Right lobe of liver (tissue), 6 donors: ENCODE results near the gene ZNF827. TPM values are rescaled to one million over a fixed set of nuclear protein-coding genes. Genes with fewer than 3 reads are reported as not detected.

Experiments
- ATAC-seq, 4 donors: fragments of 200-7000 bp; cut with Tn5 transposase; one replicate each; pipeline ENCODE4 v1.9.1; 2020; ENCODE audit warnings: mild to moderate bottlenecking in 4 of 4, moderate library complexity in 4 of 4
- DNase-seq, 3 donors: peaks; one replicate each; pipeline ENCODE4 v3.0.0-alpha.2; 2020
- H3K27ac ChIP-seq, 3 donors: fragments of 200-600 bp; one replicate each; pipeline ENCODE4 v1.8.0; 2022
- H3K27me3 ChIP-seq, 2 donors: fragments of 200-600 bp; one replicate each; pipeline ENCODE4 v1.8.0; 2022
- H3K36me3 ChIP-seq, 4 donors: fragments of 200-600 bp; sonication (generic) in 1 of 4; one replicate each; pipeline versions ENCODE4 v1.5.1 to v1.8.0; 2017 to 2022; ENCODE audit warnings: control low read depth in 1 of 4
- H3K4me1 ChIP-seq, 4 donors: fragments of 200-600 bp; sonication (generic) in 1 of 4; one replicate each; pipeline versions ENCODE4 v1.5.1 to v1.8.0; 2017 to 2022; ENCODE audit warnings: control low read depth in 1 of 4
- H3K4me3 ChIP-seq, 3 donors: fragments of 200-600 bp; one replicate each; pipeline ENCODE4 v1.8.0; 2022
- H3K9me3 ChIP-seq, 4 donors: fragments of 200-600 bp; sonication (generic) in 1 of 4; one replicate each; pipeline versions ENCODE4 v1.5.1 to v1.8.0; 2017 to 2022; ENCODE audit warnings: control low read depth in 1 of 4
- CTCF ChIP-seq, 4 donors: fragments of 200-600 bp in 3 of 4; fragments of 450-650 bp in 1 of 4; IDR thresholded peaks; one replicate each; pipeline versions ENCODE4 v1.5.1 to v1.8.0; 2016 to 2022; ENCODE audit warnings: antibody characterized with exemption in 4 of 4, mild to moderate bottlenecking in 2 of 4
- POLR2A ChIP-seq: fragments of 450-650 bp; IDR thresholded peaks from one replicate; pipeline ENCODE4 v1.6.1; 2017; ENCODE audit warnings: antibody characterized with exemption, mild to moderate bottlenecking
- WGBS: methylation state at CpG from one replicate; pipeline ENCODE4 v1.1.6; 2018; ENCODE audit warnings: low coverage, low lambda C conversion rate; ENCODE audit not compliant: insufficient coverage; ENCODE audit errors: missing lambda C conversion rate; 5-methylcytosine and 5-hydroxymethylcytosine counted together
- intact Hi-C, 2 donors: fragments of 100-400 bp; cut with DNase I; formaldehyde crosslinking; loops; one replicate each; pipeline versions ENCODE4 v1.11.2 to v1.14.1; 2022
- total RNA-seq, 6 experiments: library from RNA; depleted of rRNA in 2 of 6; stranded (reverse); fragments of >200 nt in 2 of 6; fragmentation: NEBNext Ultra II Directional in 3 of 6; extraction: Animal tissue kit (Norgen Biotek cat#: 25700) in 3 of 6; gene quantifications; one replicate each; pipeline versions ENCODE4 v1.1.0 to v1.2.4, GENCODE V29; 2016 to 2023
- donor health status: DM: no; HTN: yes; CAD: no.
- donor health status: DM: no; HTN: no; CAD: no.
- donor health status: DM: no; HTN: no; CAD: no.
- donor health status: DM: no; HTN: yes; CAD: no.
- donor health status: DM: no; HTN: yes; CAD: no.

The ZNF827 gene
- total RNA-seq, 6 experiments from 2014 or later = 0.28 to 1.6 (median 0.68) TPM

- Histone ChIP-seq H3K27ac (no peak overlapping the region), H3K27me3 (no peaks in the 10 kb centered on the region), H3K4me3 (no peak overlapping the region), H3K36me3 (no peaks in the 10 kb centered on the region), H3K9me3 (no peaks in the 10 kb centered on the region), H3K4me1 (no peaks in the 10 kb centered on the region)
- WGBS = 100% methylated on average over 2 of the region's 3 CpGs
- TF ChIP-seq POLR2A = no peak
- TF ChIP-seq CTCF (IDR thresholded peaks at IDR 0.05) = no peak
- ATAC-seq (no peak), DNase-seq (no peak)
- intact Hi-C loops = no loop called here
These were observed 163.2 kb downstream of the ZNF827 start for GRCh38 chr4:145775406-145775805.

- no peak for TF ChIP-seq POLR2A
- no peak for TF ChIP-seq CTCF (IDR thresholded peaks at IDR 0.05)
- Histone ChIP-seq H3K9me3 (no peaks in the 10 kb centered on the region), H3K27ac (no peak overlapping the region), H3K4me1 (no peaks in the 10 kb centered on the region), H3K4me3 (no peak overlapping the region), H3K27me3 (no peaks in the 10 kb centered on the region), H3K36me3 (no peaks in the 10 kb centered on the region)
- ATAC-seq (no peak), DNase-seq (no peak)
- WGBS = 87% methylated on average over 6 of the region's 6 CpGs
- intact Hi-C loops = no loop called here
These were observed 164.2 kb downstream of the ZNF827 start for GRCh38 chr4:145774473-145774872.

GRCh38 chr4:145773581-145774234 lies 164.9 kb downstream of the ZNF827 start:
- Histone ChIP-seq H3K27ac (no peak overlapping the region), H3K36me3 (no peaks in the 10 kb centered on the region), H3K4me1 (no peaks in the 10 kb centered on the region), H3K27me3 (no peaks in the 10 kb centered on the region), H3K9me3 (no peaks in the 10 kb centered on the region), H3K4me3 (no peak overlapping the region)
- ATAC-seq (no peak), DNase-seq (no peak)
- no CpG with 5 or more reads among the region's 6 CpGs for WGBS
- intact Hi-C loops = no loop called here
- TF ChIP-seq CTCF (IDR thresholded peaks at IDR 0.05) = no peak
- no peak for TF ChIP-seq POLR2A

GRCh38 chr4:145772347-145772746 lies 166.3 kb downstream of the ZNF827 start:
- no peak overlapping the region for H3K27ac ChIP-seq
- H3K4me3 ChIP-seq = no peak overlapping the region
- no peak for ATAC-seq
- intact Hi-C loops = no loop called here
- DNase-seq = no peak
- no peaks in the 10 kb centered on the region for H3K36me3 ChIP-seq
- no peaks in the 10 kb centered on the region for H3K9me3 ChIP-seq
- TF ChIP-seq POLR2A (no peak), CTCF (IDR thresholded peaks at IDR 0.05) (no peak)
- H3K27me3 ChIP-seq = no peaks in the 10 kb centered on the region
- no peaks in the 10 kb centered on the region for H3K4me1 ChIP-seq
- 86% methylated on average over 2 of the region's 2 CpGs for WGBS
